OCI-LY1 (cell line): ENCODE data around the gene CA5A.
"Not testable (repeated sequence)": the region's sequence is repeated elsewhere in the genome, so short reads cannot be mapped to it uniquely, and the experiment has no call there.

Experiments
- CTCF ChIP-seq: fragments of 200-600 bp; sonication (generic), shearing (Covaris generic); IDR thresholded peaks from 2 replicates; pipeline ENCODE4 v1.5.1; 2017; ENCODE audit warnings: mild to moderate bottlenecking, antibody characterized with exemption, low read length, moderate library complexity, mixed read lengths
- EZH2 ChIP-seq: fragments of 200-600 bp; sonication (generic), shearing (Covaris generic); IDR thresholded peaks from 2 replicates; pipeline ENCODE4 v1.8.0; 2017; ENCODE audit warnings: borderline replicate concordance, mixed run types, mild to moderate bottlenecking, antibody characterized with exemption, low read length, moderate library complexity, mixed read lengths

GRCh38 chr16:87889762-87890161 lies 46.6 kb downstream of the CA5A start:
- peak; percentile 37 for TF ChIP-seq CTCF
- not testable (repeated sequence) for TF ChIP-seq EZH2
